Adrenal gland (tissue), 12 donors: ENCODE results near the gene GABRA5. TPM values are rescaled to one million over a fixed set of nuclear protein-coding genes. Genes with fewer than 3 reads are reported as not detected.

ENCODE experiments used
- DNase-seq, 7 donors: peaks; one replicate each; pipeline ENCODE4 v3.0.0-alpha.2; 2019 to 2020
- H3K27ac ChIP-seq, 5 donors: fragments of 200-600 bp; sonication (generic) in 4 of 5; 1 replicate in 3 of 5; 2 replicates in 2 of 5; pipeline versions ENCODE4 v1.5.1 to v1.8.0; 2016 to 2020; ENCODE audit warnings: mild to moderate bottlenecking in 1 of 5
- H3K27me3 ChIP-seq: fragments of 200-600 bp; 2 replicates; pipeline ENCODE4 v1.8.0; 2021
- H3K36me3 ChIP-seq, 2 donors: fragments of 200-600 bp; replicated peaks in 1 of 2; 1 replicate in 1 of 2; 2 replicates in 1 of 2; pipeline versions ENCODE4 v1.5.1 to v1.8.0; 2018 to 2022
- H3K4me1 ChIP-seq, 2 donors: fragments of 200-600 bp; replicated peaks in 1 of 2; 1 replicate in 1 of 2; 2 replicates in 1 of 2; pipeline versions ENCODE4 v1.5.1 to v1.8.0; 2018 to 2021
- H3K4me3 ChIP-seq, 4 donors: fragments of 200-600 bp; sonication (generic) in 3 of 4; one replicate each; pipeline ENCODE4 v1.5.1; 2016 to 2018
- H3K9me3 ChIP-seq, 3 donors: fragments of 200-600 bp; sonication (generic) in 1 of 3; replicated peaks in 1 of 3; 1 replicate in 2 of 3; 2 replicates in 1 of 3; pipeline versions ENCODE4 v1.5.1 to v1.8.0; 2016 to 2021
- POLR2A ChIP-seq, 2 donors: fragments of 450-650 bp; IDR thresholded peaks; one replicate each; pipeline ENCODE4 v1.6.1; 2017; ENCODE audit warnings: antibody characterized with exemption in 2 of 2, mild to moderate bottlenecking in 2 of 2, moderate library complexity in 1 of 2
- WGBS, 4 donors: extraction: QIAGEN DNeasy Blood & Tissue Kit in 2 of 4; methylation state at CpG; one replicate each; pipeline versions ENCODE4 v1.1.5 to v1.1.7; 2013 to 2017; 5-methylcytosine and 5-hydroxymethylcytosine counted together
- intact Hi-C, 2 donors: fragments of 100-400 bp; cut with DNase I; formaldehyde crosslinking; loops; one replicate each; pipeline versions ENCODE4 v1.14.1 to v1.15.0; 2022 to 2023
- polyA plus RNA-seq, 3 donors: library from polyadenylated mRNA; stranded (reverse); fragments of 200-250 nt in 2 of 3; fragments of 350-450 nt in 1 of 3; fragmentation: Illumina TruSeq in 1 of 3; extraction: RNeasy Lipid Tissue Mini Kit (QIAGEN cat#74804) in 1 of 3; gene quantifications; one replicate each; pipeline ENCODE4 v1.2.3, GENCODE V29; 2013 to 2014
- total RNA-seq, 9 donors: library from RNA; depleted of rRNA in 4 of 9; stranded (reverse); fragments of >200 nt in 4 of 9; fragments of 120-200 nt in 1 of 9; fragmentation: NEBNext Ultra II Directional in 1 of 9; extraction: Animal tissue kit (Norgen Biotek cat#: 25700) in 1 of 9; gene quantifications; one replicate each; pipeline versions ENCODE4 v1.1.0 to v1.2.4, GENCODE V29; 2013 to 2023
- TF ChIP-seq, protein P1 (sequence below), 6 experiments: fragments of 450-650 bp in 4 of 6; fragments of 200-600 bp in 2 of 6; sonication (generic) in 1 of 6; IDR thresholded peaks; 1 replicate in 5 of 6; 2 replicates in 1 of 6; pipeline versions ENCODE4 v1.5.1 to v1.8.0; 2016 to 2021; ENCODE audit warnings: antibody characterized with exemption in 6 of 6, mild to moderate bottlenecking in 2 of 6, moderate library complexity in 1 of 6
- donor health status: healthy with polysubstance abuse.
- donor health status: Bipolar disorder and iron deficiency.
- donor health status: DM: yes; HTN: yes; CAD: no.
- donor health status: DM: no; HTN: no; CAD: no.
- donor health status: DM: no; HTN: no; CAD: no.
- donor health status: DM: yes; HTN: yes; CAD: no.

GABRA5 gene
- total and polyA plus RNA-seq, 12 donors: 0.11 TPM; not detected in 11

- 61 to 76% (median 74%) methylated on average over 3 of the region's 3 CpGs for WGBS, 4 donors
- no peaks in the 10 kb centered on the region for H3K4me1 ChIP-seq
These were observed 3.5 kb downstream of the GABRA5 start for GRCh38 chr15:26870346-26870745.

GRCh38 chr15:26872206-26872605 is 5.3 kb downstream of the GABRA5 start:
- no peaks in the 10 kb centered on the region for H3K9me3 ChIP-seq
- H3K27ac ChIP-seq: no peak overlapping the region
- peaks cover 24% of the 10 kb centered on the region for H3K27me3 ChIP-seq
- TF ChIP-seq, protein P1, sequence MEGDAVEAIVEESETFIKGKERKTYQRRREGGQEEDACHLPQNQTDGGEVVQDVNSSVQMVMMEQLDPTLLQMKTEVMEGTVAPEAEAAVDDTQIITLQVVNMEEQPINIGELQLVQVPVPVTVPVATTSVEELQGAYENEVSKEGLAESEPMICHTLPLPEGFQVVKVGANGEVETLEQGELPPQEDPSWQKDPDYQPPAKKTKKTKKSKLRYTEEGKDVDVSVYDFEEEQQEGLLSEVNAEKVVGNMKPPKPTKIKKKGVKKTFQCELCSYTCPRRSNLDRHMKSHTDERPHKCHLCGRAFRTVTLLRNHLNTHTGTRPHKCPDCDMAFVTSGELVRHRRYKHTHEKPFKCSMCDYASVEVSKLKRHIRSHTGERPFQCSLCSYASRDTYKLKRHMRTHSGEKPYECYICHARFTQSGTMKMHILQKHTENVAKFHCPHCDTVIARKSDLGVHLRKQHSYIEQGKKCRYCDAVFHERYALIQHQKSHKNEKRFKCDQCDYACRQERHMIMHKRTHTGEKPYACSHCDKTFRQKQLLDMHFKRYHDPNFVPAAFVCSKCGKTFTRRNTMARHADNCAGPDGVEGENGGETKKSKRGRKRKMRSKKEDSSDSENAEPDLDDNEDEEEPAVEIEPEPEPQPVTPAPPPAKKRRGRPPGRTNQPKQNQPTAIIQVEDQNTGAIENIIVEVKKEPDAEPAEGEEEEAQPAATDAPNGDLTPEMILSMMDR (IDR thresholded peaks at IDR 0.05): no peak
- no peak for TF ChIP-seq POLR2A (IDR thresholded peaks at IDR 0.05)
- no peak for DNase-seq
- H3K36me3 ChIP-seq: no peaks in the 10 kb centered on the region
- WGBS, 4 donors: 49 to 60% (median 56%) methylated on average over 7 of the region's 7 CpGs
- no peak overlapping the region for H3K4me3 ChIP-seq
- no peaks in the 10 kb centered on the region for H3K4me1 ChIP-seq
- intact Hi-C loops: no loop called here

More at GRCh38 chr15:26870346-26870745, 3.5 kb downstream of the GABRA5 start:
- H3K27ac ChIP-seq: no peak overlapping the region
- no peaks in the 10 kb centered on the region for H3K9me3 ChIP-seq
- intact Hi-C loops: no loop called here
- TF ChIP-seq, protein P1 (IDR thresholded peaks at IDR 0.05): no peak
- TF ChIP-seq POLR2A (IDR thresholded peaks at IDR 0.05): no peak
- H3K27me3 ChIP-seq: peaks cover 34% of the 10 kb centered on the region
- no peaks in the 10 kb centered on the region for H3K36me3 ChIP-seq
- no peak overlapping the region for H3K4me3 ChIP-seq
- no peak for DNase-seq

- intact Hi-C loops: no loop called here
These were observed 7.0 kb downstream of the GABRA5 start for GRCh38 chr15:26873846-26874245.

DNA sequence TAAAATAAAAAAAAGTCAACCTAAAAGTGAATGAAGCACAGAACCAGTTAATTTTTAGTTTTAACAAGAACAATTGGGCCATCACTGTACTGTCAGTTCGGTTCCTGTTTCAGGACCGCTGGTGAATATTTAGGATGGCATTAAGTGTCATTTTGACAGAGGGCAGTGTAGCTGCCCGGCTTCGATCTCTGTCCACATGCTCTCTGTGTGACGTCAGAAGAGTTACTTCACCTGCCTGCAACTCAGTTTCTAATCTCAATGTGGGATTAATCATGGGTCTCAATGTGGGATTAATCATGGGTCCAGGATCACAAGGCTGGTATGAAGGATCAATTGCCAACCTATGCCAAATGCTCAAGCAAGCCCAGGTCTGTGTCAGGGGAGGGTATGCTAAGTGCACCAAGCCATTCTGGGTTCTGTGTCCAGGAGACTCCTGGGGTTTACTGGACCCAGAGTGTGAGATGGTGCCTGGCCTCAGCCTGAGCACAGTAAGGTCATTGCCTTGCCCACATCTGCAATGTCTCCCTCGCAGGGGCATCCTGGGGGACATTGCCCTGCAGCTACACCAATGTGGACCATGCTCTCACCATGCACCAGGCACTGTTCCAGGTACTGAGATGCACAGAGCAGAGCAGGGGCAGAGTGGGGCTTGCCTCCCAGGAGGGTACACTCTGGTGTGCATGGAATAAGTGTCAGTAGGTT is 8.1 kb downstream of the GABRA5 start:
- Histone ChIP-seq H3K27me3 (peaks cover 6% of the 10 kb centered on the region), H3K4me1 (no peaks in the 10 kb centered on the region), H3K4me3 (no peak overlapping the region), H3K9me3 (no peaks in the 10 kb centered on the region), H3K36me3 (no peaks in the 10 kb centered on the region), H3K27ac (no peak overlapping the region)
- intact Hi-C loops: no loop called here
- DNase-seq: no peak
- TF ChIP-seq, protein P1 (IDR thresholded peaks at IDR 0.05): no peak
- no peak for TF ChIP-seq POLR2A (IDR thresholded peaks at IDR 0.05)
- 66 to 81% (median 75%) methylated on average over 5 to 6 of the region's 6 CpGs for WGBS, 4 donors

More at GRCh38 chr15:26873846-26874245, 7.0 kb downstream of the GABRA5 start:
- Histone ChIP-seq H3K36me3 (no peaks in the 10 kb centered on the region), H3K27ac (no peak overlapping the region), H3K27me3 (peaks cover 8% of the 10 kb centered on the region), H3K4me1 (no peaks in the 10 kb centered on the region), H3K4me3 (no peak overlapping the region), H3K9me3 (no peaks in the 10 kb centered on the region)
- TF ChIP-seq POLR2A (IDR thresholded peaks at IDR 0.05): no peak
- TF ChIP-seq, protein P1 (IDR thresholded peaks at IDR 0.05): no peak
- DNase-seq: peak; percentile 31 to 65 (median 57)
- WGBS, 4 donors: 17 to 37% (median 27%) methylated on average over 8 of the region's 8 CpGs
